Activated B cell treated with CpG ODN at 0.5 μM for 24 hours (primary cell): Measurements from ENCODE around the gene SEC11A. TPM values are rescaled to one million over a fixed set of nuclear protein-coding genes. Genes with fewer than 3 reads are reported as not detected.

Experiments
- ATAC-seq: fragments of 200-7000 bp; cut with Tn5 transposase; one replicate; pipeline ENCODE4 v1.10.0; 2021; ENCODE audit warnings: low read depth, mild to moderate bottlenecking, moderate library complexity
- CTCF ChIA-PET: fragments of 350-600 bp; sonication (Branson Sonifier 250); formaldehyde crosslinking; loops from one replicate; lab custom pipeline; 2021; ENCODE audit warnings: antibody characterized with exemption; lab: Charles Lee
- POLR2A ChIA-PET: fragments of 350-600 bp; sonication (Branson Sonifier 250); formaldehyde crosslinking; loops from one replicate; lab custom pipeline; 2021; ENCODE audit warnings: antibody characterized with exemption; lab: Charles Lee
- DNase-seq: peaks from one replicate; pipeline ENCODE4 v3.0.0; 2022
- H3K27ac Mint-ChIP-seq: one replicate; pipeline ENCODE4 v1.8.0; 2020; ENCODE audit warnings: mixed read lengths
- H3K27me3 Mint-ChIP-seq: one replicate; pipeline ENCODE4 v1.8.0; 2021; ENCODE audit warnings: mixed read lengths
- H3K36me3 Mint-ChIP-seq: one replicate; pipeline ENCODE4 v1.8.0; 2021; ENCODE audit warnings: low read depth, mixed read lengths
- H3K4me1 Mint-ChIP-seq: one replicate; pipeline ENCODE4 v1.8.0; 2021; ENCODE audit warnings: mixed read lengths
- H3K4me3 Mint-ChIP-seq: one replicate; pipeline ENCODE4 v1.8.0; 2020; ENCODE audit warnings: mild to moderate bottlenecking, mixed read lengths
- H3K9me3 Mint-ChIP-seq: one replicate; pipeline ENCODE4 v1.8.0; 2020; ENCODE audit warnings: mixed read lengths
- CTCF ChIP-seq: fragments of 200-600 bp; IDR thresholded peaks from one replicate; pipeline ENCODE4 v1.8.0; 2022; ENCODE audit warnings: antibody characterized with exemption, mild to moderate bottlenecking
- intact Hi-C: fragments of 100-400 bp; cut with micrococcal nuclease; formaldehyde crosslinking; loops from one replicate; pipeline ENCODE4 v1.15.1; 2024
- total RNA-seq: library from RNA; stranded (reverse); gene quantifications from 2 replicates; pipeline ENCODE4 v1.2.3, GENCODE V29; 2022

The SEC11A gene
- total RNA-seq, 1 donor from 2014 or later: 68.9 TPM

GRCh38 chr15:84629033-84629432 lies 86.9 kb downstream of the SEC11A start:
- Mint-ChIP-seq H3K27ac (no peak overlapping the region), H3K4me1 (peaks cover 31% of the 10 kb centered on the region), H3K4me3 (no peak overlapping the region), H3K27me3 (no peaks in the 10 kb centered on the region), H3K9me3 (no peaks in the 10 kb centered on the region), H3K36me3 (peaks cover 19% of the 10 kb centered on the region)
- ATAC-seq (no peak), DNase-seq (no peak)
- TF ChIP-seq CTCF: no peak
- ChIA-PET CTCF (interaction anchor here (1.1 kb wide), 1 partner anchor 41 kb away, joined by 3 read pairs; no protein-coding TSS in a partner anchor), POLR2A (interaction anchor here (1.0 kb wide), 1 partner anchor 30 kb away, joined by 3 read pairs; no protein-coding TSS in a partner anchor)
- intact Hi-C loops: no loop called here

- ATAC-seq: no peak
- ChIA-PET POLR2A (no interaction called here), CTCF (interaction anchor here (1.1 kb wide), 1 partner anchor 28 kb away, joined by 3 read pairs; no protein-coding TSS in a partner anchor)
- DNase-seq: no peak
- intact Hi-C loops: no loop called here
- Mint-ChIP-seq H3K4me1 (peaks cover 3% of the 10 kb centered on the region), H3K27ac (no peak overlapping the region), H3K4me3 (no peak overlapping the region), H3K36me3 (peaks cover 46% of the 10 kb centered on the region), H3K9me3 (peaks cover 10% of the 10 kb centered on the region), H3K27me3 (no peaks in the 10 kb centered on the region)
- no peak for TF ChIP-seq CTCF
Observed at GRCh38 chr15:84625123-84625522, 90.8 kb downstream of the SEC11A start.

GRCh38 chr15:84624359-84624758 lies 91.6 kb downstream of the SEC11A start:
- Mint-ChIP-seq H3K36me3 (peaks cover 52% of the 10 kb centered on the region), H3K4me1 (no peaks in the 10 kb centered on the region), H3K9me3 (peaks cover 14% of the 10 kb centered on the region), H3K27ac (no peak overlapping the region), H3K4me3 (no peak overlapping the region), H3K27me3 (no peaks in the 10 kb centered on the region)
- intact Hi-C loops: no loop called here
- DNase-seq: no peak
- TF ChIP-seq CTCF: no peak
- no peak for ATAC-seq
- ChIA-PET POLR2A (no interaction called here), CTCF (no interaction called here)

- POLR2A ChIA-PET: interaction anchor here (1.1 to 1.2 kb wide), 2 partner anchors 9 to 16 kb away, joined by 3 to 4 read pairs; no protein-coding TSS in a partner anchor
- DNase-seq (no peak), ATAC-seq (no peak)
- CTCF ChIA-PET: no interaction called here
- H3K4me1 Mint-ChIP-seq: peaks cover under 1% of the 10 kb centered on the region
- no peak overlapping the region for H3K27ac Mint-ChIP-seq
- H3K36me3 Mint-ChIP-seq: peaks cover 57% of the 10 kb centered on the region
- intact Hi-C loops: no loop called here
- peaks cover 14% of the 10 kb centered on the region for H3K9me3 Mint-ChIP-seq
- no peak for TF ChIP-seq CTCF
- no peak overlapping the region for H3K4me3 Mint-ChIP-seq
- no peaks in the 10 kb centered on the region for H3K27me3 Mint-ChIP-seq
Observed at GRCh38 chr15:84621358-84621979, 94.5 kb downstream of the SEC11A start.

- Mint-ChIP-seq H3K27ac (no peak overlapping the region), H3K4me3 (no peak overlapping the region), H3K36me3 (peaks cover 58% of the 10 kb centered on the region), H3K27me3 (no peaks in the 10 kb centered on the region), H3K9me3 (peaks cover 14% of the 10 kb centered on the region), H3K4me1 (peaks cover 4% of the 10 kb centered on the region)
- no peak for ATAC-seq
- CTCF ChIA-PET: no interaction called here
- POLR2A ChIA-PET: interaction anchor here (1.1 to 1.2 kb wide), 2 partner anchors 10 to 15 kb away, joined by 3 to 4 read pairs; no protein-coding TSS in a partner anchor
- TF ChIP-seq CTCF: no peak
- DNase-seq: no peak
- intact Hi-C loops: no loop called here
Observed at GRCh38 chr15:84620626-84621025, 95.3 kb downstream of the SEC11A start.

Other genes with a start within 250 kb of the SEC11A start
- gene ZSCAN2, start 115.1 kb downstream of the SEC11A start, total RNA-seq: 16.0 and 18.7 TPM in 2 replicates
- 34.9 and 38.9 TPM in 2 replicates for gene WDR73, start 61.9 kb downstream of the SEC11A start, total RNA-seq
- 2.9 and 3.8 TPM in 2 replicates for gene NMB, start 57.9 kb downstream of the SEC11A start, total RNA-seq
- 40.6 and 44.3 TPM in 2 replicates for gene ZNF592, start 32.5 kb upstream of the SEC11A start, total RNA-seq
- 0.12 and 0.20 TPM in 2 replicates for gene ALPK3, start 101.2 kb upstream of the SEC11A start, total RNA-seq
- not detected in 2 replicates for gene SLC28A1, start 168.5 kb upstream of the SEC11A start, total RNA-seq